A549 treated with CpdA at 1 μM for 4 hours (cell line): ENCODE results near the gene ZMYND11. TPM values are rescaled to one million over a fixed set of nuclear protein-coding genes. Genes with fewer than 3 reads are reported as not detected.

Experiments
- total RNA-seq: library from RNA; stranded (reverse); fragments of 200-300 nt; extraction: Qiagen RNA extraction; gene quantifications from 5 replicates; pipeline ENCODE4 v1.2.3, GENCODE V29; 2022; ENCODE audit warnings: low read depth

The ZMYND11 gene
- 33.1 to 46.2 TPM (median 40.7 TPM) in 5 replicates for total RNA-seq

DNA sequence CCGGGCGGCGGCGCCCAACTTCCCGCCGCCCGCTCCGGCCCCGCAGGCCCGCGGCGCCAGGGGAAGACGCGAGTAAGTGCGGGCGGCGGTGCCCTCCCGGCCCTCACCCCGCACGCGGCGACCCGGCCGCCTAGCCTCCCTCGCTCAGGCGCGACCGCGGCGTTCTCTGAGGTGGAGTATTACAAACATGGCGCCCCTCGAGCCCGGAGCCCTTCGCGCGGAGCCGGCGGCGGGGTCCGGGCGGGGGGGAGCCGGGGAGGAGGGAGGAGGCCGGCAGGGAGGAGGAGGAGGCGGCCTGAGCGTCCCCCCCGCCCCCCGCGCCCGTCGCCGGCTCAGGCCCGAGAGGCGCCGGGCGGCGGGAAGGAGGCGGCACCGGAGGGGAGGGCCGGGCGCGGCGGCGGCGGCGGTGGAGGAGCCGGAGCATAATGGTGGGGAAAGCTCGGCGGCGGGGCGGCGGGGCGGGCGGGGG is at the start of gene ZMYND11:
TSS of gene ZMYND11 (plus strand) at position 324 of the 469 bp plus-strand sequence. CDS start 44,558 bp downstream, outside the sequence.

Other genes starting within 250 kb of the ZMYND11 start
- gene TUBB8, start 86.2 kb upstream of the ZMYND11 start, total RNA-seq = 0.07 to 0.26 TPM in 2 of 5 replicates, not detected in the others